ENCODE data around the gene PLEKHA3.

The PLEKHA3 gene

DNA sequence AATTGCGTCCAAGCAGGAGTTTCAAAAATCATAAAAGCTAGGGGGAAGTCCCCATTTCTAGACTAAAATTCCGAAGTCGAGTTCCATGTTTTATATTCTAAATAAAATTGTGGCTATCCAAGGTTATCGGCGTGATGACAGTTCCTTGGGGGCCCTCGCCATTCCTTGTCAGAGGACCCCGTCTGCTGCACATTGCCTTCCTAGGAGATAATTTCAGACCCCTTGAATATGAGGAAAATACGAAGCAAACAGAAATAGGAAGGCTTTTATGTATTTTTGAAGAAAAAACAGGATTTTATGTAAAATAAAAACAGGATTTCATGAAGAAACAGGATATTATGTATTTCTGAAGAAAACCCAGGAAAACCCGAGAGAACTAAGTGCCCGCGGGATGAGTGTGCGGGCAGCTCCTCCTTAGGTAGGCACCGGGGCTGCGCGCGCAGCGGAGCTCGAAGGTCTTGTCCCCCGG is 465 bp upstream of the PLEKHA3 start:
- no peaks in the 10 kb centered on the region for H3K36me3 ChIP-seq (ENCODE audit: insufficient read depth, low read length)
- H3K4me1 ChIP-seq (ENCODE audit: control insufficient read depth, insufficient read depth, low read length) = peaks cover 29% of the 10 kb centered on the region
- H3K27me3 ChIP-seq (ENCODE audit: control insufficient read depth, insufficient read depth, low read length) = no peaks in the 10 kb centered on the region
- H3K4me2 ChIP-seq (ENCODE audit: low read length) = peak overlapping the region; percentile 97
- H3K4me3 ChIP-seq (ENCODE audit: low read length) = peak overlapping the region; percentile 81
- no peaks in the 10 kb centered on the region for H3K9me3 ChIP-seq (replicated peaks; ENCODE audit: low read length)
- peak overlapping the region; percentile 88 for H3K9ac ChIP-seq (ENCODE audit: low read depth, low read length)

DNA sequence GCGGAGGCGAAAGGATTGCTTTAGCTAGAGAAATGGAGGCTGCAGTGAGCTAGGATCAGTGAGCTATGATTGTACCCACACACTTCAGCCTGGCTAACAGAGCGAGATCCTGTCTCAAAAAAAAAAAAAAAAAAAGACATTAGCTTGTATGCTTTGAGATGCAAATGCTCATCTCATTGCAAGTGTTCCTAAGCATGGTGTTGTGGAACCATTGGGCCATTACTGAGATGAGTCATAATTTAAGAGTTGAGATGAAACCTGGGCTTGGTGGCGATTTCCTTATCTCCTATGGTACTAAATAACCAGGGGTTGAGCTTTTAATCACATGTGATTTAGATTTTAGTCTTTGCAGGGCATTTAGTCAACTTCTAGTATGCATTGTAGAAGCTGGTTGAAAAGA is 2.2 kb downstream of the PLEKHA3 start:
- Histone ChIP-seq H3K4me2 (ENCODE audit: low read length) (peak overlapping the region; percentile 97), H3K4me3 (ENCODE audit: low read length) (no peak overlapping the region), H3K9me3 (replicated peaks; ENCODE audit: low read length) (no peaks in the 10 kb centered on the region), H3K27me3 (ENCODE audit: control insufficient read depth, insufficient read depth, low read length) (no peaks in the 10 kb centered on the region), H3K9ac (ENCODE audit: low read depth, low read length) (no peak overlapping the region), H3K36me3 (ENCODE audit: insufficient read depth, low read length) (peaks cover 13% of the 10 kb centered on the region), H3K4me1 (ENCODE audit: control insufficient read depth, insufficient read depth, low read length) (peaks cover 32% of the 10 kb centered on the region)

DNA sequence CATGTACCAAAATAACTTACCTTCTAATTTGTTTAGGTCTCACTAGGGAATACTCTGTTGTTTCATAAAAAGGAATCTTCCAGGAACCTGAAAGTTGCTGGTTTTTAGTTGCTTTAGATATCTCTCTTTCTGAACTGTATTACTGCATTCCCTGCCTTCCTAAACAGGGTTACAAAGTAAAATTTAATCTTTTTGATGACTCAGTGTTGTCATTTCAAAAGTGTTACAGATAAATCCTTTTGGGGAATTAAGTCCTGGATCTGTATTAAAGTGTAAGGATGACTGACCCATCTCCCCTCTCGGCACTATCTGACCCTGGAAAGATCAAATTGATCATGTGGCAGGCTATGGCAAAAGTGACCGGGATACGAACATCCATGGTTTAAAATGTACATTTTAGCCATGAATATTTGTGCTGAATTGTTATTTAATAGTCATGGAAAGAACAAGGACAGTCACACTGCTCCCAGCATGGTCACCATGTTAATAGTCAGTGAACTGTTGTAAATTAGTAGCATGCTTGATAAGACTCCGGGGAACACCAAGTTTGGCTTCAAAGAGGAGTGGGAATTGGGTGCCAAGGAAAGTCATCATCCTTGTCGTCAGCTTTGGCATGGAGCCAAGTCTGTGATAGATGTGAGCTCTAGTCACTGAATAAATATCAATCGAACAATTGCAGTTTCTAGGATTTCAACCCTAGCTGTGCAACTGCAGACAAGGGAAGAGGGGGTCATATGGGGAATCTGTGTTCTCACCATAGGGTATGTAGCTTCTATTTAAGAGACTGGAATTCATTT is 4.2 kb downstream of the PLEKHA3 start:
- H3K4me1 ChIP-seq (ENCODE audit: control insufficient read depth, insufficient read depth, low read length) = peaks cover 28% of the 10 kb centered on the region
- no peak overlapping the region for H3K4me3 ChIP-seq (ENCODE audit: low read length)
- peak overlapping the region; percentile 45 for H3K4me2 ChIP-seq (ENCODE audit: low read length)
- no peak overlapping the region for H3K9ac ChIP-seq (ENCODE audit: low read depth, low read length)
- H3K9me3 ChIP-seq (replicated peaks; ENCODE audit: low read length) = no peaks in the 10 kb centered on the region
- H3K27me3 ChIP-seq (ENCODE audit: control insufficient read depth, insufficient read depth, low read length) = no peaks in the 10 kb centered on the region
- H3K36me3 ChIP-seq (ENCODE audit: insufficient read depth, low read length) = peaks cover 14% of the 10 kb centered on the region

DNA sequence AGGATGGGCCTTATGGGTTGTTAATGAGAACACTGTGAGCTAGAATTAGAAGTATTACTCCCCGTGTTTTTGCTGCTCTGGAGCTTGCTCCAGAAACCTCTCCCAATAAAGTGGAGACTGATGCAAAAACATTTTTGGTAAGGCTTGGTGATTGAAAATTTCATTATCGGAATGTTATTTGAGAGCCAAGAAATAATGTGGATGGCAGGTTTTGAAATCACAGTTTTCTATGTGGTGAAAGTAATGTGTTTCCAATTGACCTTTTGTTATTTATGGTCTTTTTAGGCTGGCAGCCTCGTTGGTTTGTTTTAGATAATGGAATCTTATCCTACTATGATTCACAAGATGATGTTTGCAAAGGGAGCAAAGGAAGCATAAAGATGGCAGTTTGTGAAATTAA is 5.1 kb downstream of the PLEKHA3 start:
- H3K27me3 ChIP-seq (ENCODE audit: control insufficient read depth, insufficient read depth, low read length) = no peaks in the 10 kb centered on the region
- peaks cover 22% of the 10 kb centered on the region for H3K4me1 ChIP-seq (ENCODE audit: control insufficient read depth, insufficient read depth, low read length)
- H3K4me2 ChIP-seq (ENCODE audit: low read length) = no peak overlapping the region
- H3K36me3 ChIP-seq (ENCODE audit: insufficient read depth, low read length) = peaks cover 18% of the 10 kb centered on the region
- H3K9ac ChIP-seq (ENCODE audit: low read depth, low read length) = no peak overlapping the region
- no peaks in the 10 kb centered on the region for H3K9me3 ChIP-seq (replicated peaks; ENCODE audit: low read length)
- no peak overlapping the region for H3K4me3 ChIP-seq (ENCODE audit: low read length)

GRCh38 chr2:178491612-178492011 is 11.4 kb downstream of the PLEKHA3 start:
- Histone ChIP-seq H3K9me3 (replicated peaks; ENCODE audit: low read length) (no peaks in the 10 kb centered on the region), H3K4me3 (ENCODE audit: low read length) (no peak overlapping the region), H3K9ac (ENCODE audit: low read depth, low read length) (no peak overlapping the region), H3K4me1 (ENCODE audit: control insufficient read depth, insufficient read depth, low read length) (no peaks in the 10 kb centered on the region), H3K4me2 (ENCODE audit: low read length) (no peak overlapping the region), H3K27me3 (ENCODE audit: control insufficient read depth, insufficient read depth, low read length) (no peaks in the 10 kb centered on the region), H3K36me3 (ENCODE audit: insufficient read depth, low read length) (peaks cover 48% of the 10 kb centered on the region)

DNA sequence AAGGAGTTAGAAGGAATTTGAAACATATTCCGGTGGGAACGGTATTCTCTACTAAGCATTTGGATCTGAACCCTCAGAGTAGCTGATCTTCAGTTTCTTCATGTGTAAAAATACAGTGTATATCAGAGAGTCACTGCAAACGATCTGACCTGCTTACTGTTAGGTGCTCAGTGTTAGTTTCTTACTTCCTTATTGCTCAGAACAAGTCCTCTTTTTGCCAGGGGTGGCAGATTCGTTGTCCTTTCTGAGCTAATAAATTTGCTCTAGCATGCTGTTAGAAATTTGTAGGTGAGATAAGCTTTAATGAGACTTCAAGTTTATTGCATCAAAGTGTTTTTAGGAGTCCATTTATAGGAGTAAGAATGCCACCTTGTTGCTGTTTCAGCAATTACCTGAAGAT is 15.8 kb downstream of the PLEKHA3 start:
- peaks cover 64% of the 10 kb centered on the region for H3K36me3 ChIP-seq (ENCODE audit: insufficient read depth, low read length)
- H3K27me3 ChIP-seq (ENCODE audit: control insufficient read depth, insufficient read depth, low read length) = no peaks in the 10 kb centered on the region
- H3K9me3 ChIP-seq (replicated peaks; ENCODE audit: low read length) = no peaks in the 10 kb centered on the region

DNA sequence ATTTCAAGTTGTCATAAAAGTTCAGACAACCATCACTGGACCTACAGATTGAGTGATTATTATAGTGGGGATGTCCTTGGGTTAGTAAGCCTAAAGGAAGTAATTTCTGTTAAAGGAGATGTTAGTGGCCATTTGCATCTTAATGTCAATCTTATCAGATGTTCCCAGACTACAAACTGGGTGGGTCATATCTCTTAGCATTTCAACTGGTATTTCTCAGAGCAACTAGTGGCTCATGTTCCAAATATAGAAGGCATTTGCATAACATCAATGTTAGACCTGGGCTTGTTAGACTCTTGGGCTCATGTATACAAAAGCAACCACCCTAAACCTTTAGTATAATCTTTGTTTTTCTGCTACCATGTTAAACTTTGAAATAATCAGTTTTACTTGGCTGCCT is 17.9 kb downstream of the PLEKHA3 start:
- Histone ChIP-seq H3K27me3 (ENCODE audit: control insufficient read depth, insufficient read depth, low read length) (no peaks in the 10 kb centered on the region), H3K36me3 (ENCODE audit: insufficient read depth, low read length) (peaks cover 75% of the 10 kb centered on the region), H3K4me2 (ENCODE audit: low read length) (no peak overlapping the region), H3K9ac (ENCODE audit: low read depth, low read length) (no peak overlapping the region), H3K4me3 (ENCODE audit: low read length) (no peak overlapping the region), H3K4me1 (ENCODE audit: control insufficient read depth, insufficient read depth, low read length) (no peaks in the 10 kb centered on the region), H3K9me3 (replicated peaks; ENCODE audit: low read length) (no peaks in the 10 kb centered on the region)

More for the DNA sequence above, 15.8 kb downstream of the PLEKHA3 start:
- Histone ChIP-seq H3K4me1 (ENCODE audit: control insufficient read depth, insufficient read depth, low read length) (no peaks in the 10 kb centered on the region), H3K9ac (ENCODE audit: low read depth, low read length) (no peak overlapping the region), H3K4me2 (ENCODE audit: low read length) (no peak overlapping the region), H3K4me3 (ENCODE audit: low read length) (no peak overlapping the region)

DNA sequence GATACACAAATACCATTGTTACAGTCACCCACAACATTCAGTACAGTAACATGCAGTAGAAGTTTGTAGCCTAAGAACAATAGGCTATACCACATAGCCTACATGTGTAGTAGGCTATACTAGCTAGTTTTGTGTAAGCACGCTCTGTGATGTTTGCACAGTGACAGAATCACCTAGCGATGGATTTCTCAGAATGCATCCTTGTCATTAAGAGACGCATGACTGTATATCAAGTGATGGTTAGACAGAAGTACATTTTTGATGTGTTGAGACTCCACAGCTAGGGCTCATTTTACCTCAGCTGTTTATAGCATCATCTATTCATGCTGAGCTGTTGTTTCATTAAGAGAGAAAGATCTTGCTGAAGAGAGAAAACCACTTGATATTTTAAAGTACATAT is 19.4 kb downstream of the PLEKHA3 start:
- H3K4me3 ChIP-seq (ENCODE audit: low read length) = no peak overlapping the region
- no peak overlapping the region for H3K4me2 ChIP-seq (ENCODE audit: low read length)
- no peaks in the 10 kb centered on the region for H3K4me1 ChIP-seq (ENCODE audit: control insufficient read depth, insufficient read depth, low read length)
- H3K36me3 ChIP-seq (ENCODE audit: insufficient read depth, low read length) = peaks cover 71% of the 10 kb centered on the region
- H3K27me3 ChIP-seq (ENCODE audit: control insufficient read depth, insufficient read depth, low read length) = no peaks in the 10 kb centered on the region
- H3K9me3 ChIP-seq (replicated peaks; ENCODE audit: low read length) = no peaks in the 10 kb centered on the region
- no peak overlapping the region for H3K9ac ChIP-seq (ENCODE audit: low read depth, low read length)

GRCh38 chr2:178502751-178503150 is 22.5 kb downstream of the PLEKHA3 start:
- Histone ChIP-seq H3K9me3 (replicated peaks; ENCODE audit: low read length) (no peaks in the 10 kb centered on the region), H3K4me3 (ENCODE audit: low read length) (no peak overlapping the region), H3K9ac (ENCODE audit: low read depth, low read length) (no peak overlapping the region), H3K27me3 (ENCODE audit: control insufficient read depth, insufficient read depth, low read length) (no peaks in the 10 kb centered on the region), H3K4me1 (ENCODE audit: control insufficient read depth, insufficient read depth, low read length) (no peaks in the 10 kb centered on the region), H3K4me2 (ENCODE audit: low read length) (no peak overlapping the region), H3K36me3 (ENCODE audit: insufficient read depth, low read length) (peaks cover 62% of the 10 kb centered on the region)

DNA sequence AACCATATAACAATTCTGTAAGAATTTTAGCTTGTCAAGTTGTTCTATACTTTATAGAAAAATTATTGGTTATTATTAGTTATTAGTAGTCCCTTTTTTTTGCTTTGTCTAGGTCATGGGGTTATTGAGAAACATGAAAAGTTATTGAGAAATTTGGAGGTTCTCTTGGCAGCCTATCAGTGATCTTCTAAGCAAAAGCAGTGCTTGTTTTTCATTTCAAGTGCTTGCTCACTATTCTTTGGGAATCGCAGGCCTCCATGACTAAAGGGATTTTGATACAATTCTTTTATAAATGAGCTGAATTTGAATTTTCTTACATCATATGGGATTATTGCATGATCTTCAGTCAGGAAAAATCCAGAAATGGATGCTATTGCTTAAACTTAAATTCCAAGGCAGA is 25.8 kb downstream of the PLEKHA3 start:
- no peaks in the 10 kb centered on the region for H3K4me1 ChIP-seq (ENCODE audit: control insufficient read depth, insufficient read depth, low read length)
- H3K9ac ChIP-seq (ENCODE audit: low read depth, low read length) = no peak overlapping the region
- H3K27me3 ChIP-seq (ENCODE audit: control insufficient read depth, insufficient read depth, low read length) = no peaks in the 10 kb centered on the region
- H3K4me3 ChIP-seq (ENCODE audit: low read length) = no peak overlapping the region
- H3K9me3 ChIP-seq (replicated peaks; ENCODE audit: low read length) = no peaks in the 10 kb centered on the region
- H3K36me3 ChIP-seq (ENCODE audit: insufficient read depth, low read length) = peaks cover 36% of the 10 kb centered on the region
- H3K4me2 ChIP-seq (ENCODE audit: low read length) = no peak overlapping the region

- no peaks in the 10 kb centered on the region for H3K4me1 ChIP-seq (ENCODE audit: control insufficient read depth, insufficient read depth, low read length)
- H3K9me3 ChIP-seq (replicated peaks; ENCODE audit: low read length) = no peaks in the 10 kb centered on the region
- H3K4me3 ChIP-seq (ENCODE audit: low read length) = no peak overlapping the region
- H3K9ac ChIP-seq (ENCODE audit: low read depth, low read length) = no peak overlapping the region
- H3K4me2 ChIP-seq (ENCODE audit: low read length) = no peak overlapping the region
- H3K36me3 ChIP-seq (ENCODE audit: insufficient read depth, low read length) = peaks cover 33% of the 10 kb centered on the region
- no peaks in the 10 kb centered on the region for H3K27me3 ChIP-seq (ENCODE audit: control insufficient read depth, insufficient read depth, low read length)
These were observed 26.3 kb downstream of the PLEKHA3 start for GRCh38 chr2:178506524-178506923.

DNA sequence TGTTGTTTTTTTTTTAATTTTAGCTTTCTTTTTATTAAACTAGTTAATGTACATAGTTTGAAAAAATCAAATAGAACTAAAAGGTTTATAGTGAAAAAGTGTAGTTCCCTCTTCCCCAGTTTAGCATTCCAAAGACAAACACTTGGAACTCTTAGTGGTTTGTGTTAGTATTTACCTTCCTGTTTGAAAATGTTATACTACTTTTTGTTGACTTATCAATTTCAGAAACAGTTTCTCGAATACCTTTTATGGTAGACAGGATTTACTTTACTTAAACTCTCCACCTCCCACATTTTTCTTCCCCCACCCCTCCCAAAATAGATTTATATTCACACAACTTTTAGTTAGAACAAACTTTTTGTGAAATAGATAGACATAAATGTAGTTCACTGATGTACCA is 26.7 kb downstream of the PLEKHA3 start:
- Histone ChIP-seq H3K4me1 (ENCODE audit: control insufficient read depth, insufficient read depth, low read length) (no peaks in the 10 kb centered on the region), H3K36me3 (ENCODE audit: insufficient read depth, low read length) (peaks cover 28% of the 10 kb centered on the region), H3K4me2 (ENCODE audit: low read length) (no peak overlapping the region), H3K4me3 (ENCODE audit: low read length) (no peak overlapping the region), H3K9ac (ENCODE audit: low read depth, low read length) (no peak overlapping the region), H3K27me3 (ENCODE audit: control insufficient read depth, insufficient read depth, low read length) (no peaks in the 10 kb centered on the region), H3K9me3 (replicated peaks; ENCODE audit: low read length) (no peaks in the 10 kb centered on the region)

Measured in skeletal muscle satellite cell (primary cell).